Gastroesophageal sphincter (tissue), 4 donors: ENCODE data around the gene RAB22A. TPM values are rescaled to one million over a fixed set of nuclear protein-coding genes. Genes with fewer than 3 reads are reported as not detected.

ENCODE experiments used
- ATAC-seq: fragments of 150-250 bp; one replicate; pipeline ENCODE4 v1.9.1; 2016; ENCODE audit warnings: mild to moderate bottlenecking, moderate library complexity
- H3K27ac ChIP-seq, 4 donors: fragments of 200-600 bp; sonication (generic) in 3 of 4; 1 replicate in 3 of 4; 2 replicates in 1 of 4; pipeline ENCODE4 v1.5.1; 2016 to 2019
- H3K27me3 ChIP-seq: fragments of 200-600 bp; sonication (generic); one replicate; pipeline ENCODE4 v1.5.1; 2019
- H3K36me3 ChIP-seq, 2 donors: fragments of 200-600 bp; sonication (generic); one replicate each; pipeline ENCODE4 v1.5.1; 2019; ENCODE audit warnings: control low read depth in 1 of 2
- H3K4me1 ChIP-seq, 3 donors: fragments of 200-600 bp; sonication (generic); 1 replicate in 2 of 3; 2 replicates in 1 of 3; pipeline ENCODE4 v1.5.1; 2016 to 2019; ENCODE audit warnings: control low read depth in 2 of 3
- H3K4me3 ChIP-seq, 2 donors: fragments of 200-600 bp; sonication (generic); one replicate each; pipeline ENCODE4 v1.5.1; 2019; ENCODE audit warnings: mild to moderate bottlenecking in 1 of 2, moderate library complexity in 1 of 2
- H3K9me3 ChIP-seq, 3 donors: fragments of 200-600 bp; sonication (generic); one replicate each; pipeline ENCODE4 v1.5.1; 2017 to 2019; ENCODE audit warnings: control low read depth in 2 of 3
- CTCF ChIP-seq, 4 experiments: fragments of 200-600 bp in 2 of 4; fragments of 450-650 bp in 2 of 4; sonication (generic) in 1 of 4; IDR thresholded peaks; one replicate each; pipeline ENCODE4 v1.5.1; 2017 to 2019; ENCODE audit warnings: antibody characterized with exemption in 4 of 4, mild to moderate bottlenecking in 2 of 4, moderate library complexity in 2 of 4
- EP300 ChIP-seq: sonication (generic); formaldehyde crosslinking; IDR thresholded peaks from one replicate; pipeline ENCODE4 v1.6.1; 2017; ENCODE audit warnings: antibody characterized with exemption, mild to moderate bottlenecking
- POLR2A ChIP-seq, 2 donors: fragments of 450-650 bp; IDR thresholded peaks; one replicate each; pipeline ENCODE4 v1.6.1; 2017; ENCODE audit warnings: antibody characterized with exemption in 2 of 2, mild to moderate bottlenecking in 2 of 2, moderate library complexity in 1 of 2
- POLR2AphosphoS5 ChIP-seq: sonication (generic); formaldehyde crosslinking; IDR thresholded peaks from one replicate; pipeline ENCODE4 v1.6.1; 2017; ENCODE audit warnings: antibody characterized with exemption
- WGBS, 2 donors: methylation state at CpG; one replicate each; pipeline ENCODE4 v1.1.5; 2018; ENCODE audit warnings: low coverage in 1 of 2; 5-methylcytosine and 5-hydroxymethylcytosine counted together
- total RNA-seq, 4 donors: library from RNA; depleted of rRNA; stranded (reverse); fragments of >200 nt; gene quantifications; one replicate each; pipeline ENCODE4 v1.1.0, GENCODE V29; 2016

Gene RAB22A
- total RNA-seq, 4 donors from 2014 or later: 23.2 to 26.8 (median 25.6) TPM

- WGBS, 2 donors: 75 to 83% methylated on average over 2 to 5 of the region's 5 CpGs
Observed at GRCh38 chr20:58398254-58398653, 88.7 kb downstream of the RAB22A start.

GRCh38 chr20:58399926-58400325 is 90.4 kb downstream of the RAB22A start:
- H3K36me3 ChIP-seq: no peaks in the 10 kb centered on the region
- WGBS, 2 donors: 85 to 100% methylated on average over 1 to 5 of the region's 6 CpGs
- ATAC-seq: no peak
- H3K27me3 ChIP-seq: no peaks in the 10 kb centered on the region
- H3K4me1 ChIP-seq: peaks cover 0 to 94% (median 10%) of the 10 kb centered on the region in 3 donors
- H3K4me3 ChIP-seq: no peak overlapping the region
- TF ChIP-seq CTCF (IDR thresholded peaks at IDR 0.05) (no peak), EP300 (no peak), POLR2AphosphoS5 (no peak), POLR2A (IDR thresholded peaks at IDR 0.05) (no peak)
- no peak overlapping the region for H3K27ac ChIP-seq
- H3K9me3 ChIP-seq: no peaks in the 10 kb centered on the region

More at GRCh38 chr20:58398254-58398653, 88.7 kb downstream of the RAB22A start:
- peaks cover 0 to 93% (median 13%) of the 10 kb centered on the region in 3 donors for H3K4me1 ChIP-seq
- H3K27ac ChIP-seq: no peak overlapping the region
- H3K4me3 ChIP-seq: no peak overlapping the region
- H3K36me3 ChIP-seq: no peaks in the 10 kb centered on the region
- no peaks in the 10 kb centered on the region for H3K9me3 ChIP-seq
- TF ChIP-seq EP300 (no peak), POLR2AphosphoS5 (no peak), POLR2A (IDR thresholded peaks at IDR 0.05) (no peak), CTCF (IDR thresholded peaks at IDR 0.05) (no peak)
- H3K27me3 ChIP-seq: no peaks in the 10 kb centered on the region
- no peak for ATAC-seq

- Histone ChIP-seq H3K36me3 (no peaks in the 10 kb centered on the region), H3K27ac (no peak overlapping the region), H3K27me3 (no peaks in the 10 kb centered on the region), H3K9me3 (no peaks in the 10 kb centered on the region), H3K4me1 (peaks cover 0 to 93% (median 14%) of the 10 kb centered on the region in 3 donors), H3K4me3 (no peak overlapping the region)
- no peak for TF ChIP-seq POLR2A (IDR thresholded peaks at IDR 0.05)
- no peak for TF ChIP-seq EP300
- no peak for TF ChIP-seq CTCF (IDR thresholded peaks at IDR 0.05)
- no peak for TF ChIP-seq POLR2AphosphoS5
- ATAC-seq: no peak
- WGBS, 2 donors: 75 to 87% methylated on average over 1 of the region's 1 CpG
Observed at GRCh38 chr20:58401162-58401561, 91.6 kb downstream of the RAB22A start.

- TF ChIP-seq CTCF (IDR thresholded peaks at IDR 0.05) (no peak), POLR2AphosphoS5 (no peak), POLR2A (IDR thresholded peaks at IDR 0.05) (no peak), EP300 (no peak)
- Histone ChIP-seq H3K9me3 (no peaks in the 10 kb centered on the region), H3K36me3 (no peaks in the 10 kb centered on the region), H3K4me1 (peaks cover 0 to 94% (median 18%) of the 10 kb centered on the region in 3 donors), H3K27ac (no peak overlapping the region), H3K27me3 (no peaks in the 10 kb centered on the region), H3K4me3 (no peak overlapping the region)
- 65 to 79% methylated on average over 4 of the region's 5 CpGs for WGBS, 2 donors
- ATAC-seq: no peak
Observed at GRCh38 chr20:58402305-58402704, 92.8 kb downstream of the RAB22A start.

- no peaks in the 10 kb centered on the region for H3K9me3 ChIP-seq
- 83 to 87% methylated on average over 4 of the region's 5 CpGs for WGBS, 2 donors
- no peak for TF ChIP-seq CTCF (IDR thresholded peaks at IDR 0.05)
- no peak for TF ChIP-seq POLR2AphosphoS5
- no peak for TF ChIP-seq POLR2A (IDR thresholded peaks at IDR 0.05)
- TF ChIP-seq EP300: no peak
- no peak overlapping the region for H3K27ac ChIP-seq
- no peaks in the 10 kb centered on the region for H3K27me3 ChIP-seq
- H3K36me3 ChIP-seq: no peaks in the 10 kb centered on the region
- H3K4me3 ChIP-seq: no peak overlapping the region
- ATAC-seq: no peak
- H3K4me1 ChIP-seq: peaks cover 0 to 94% (median 18%) of the 10 kb centered on the region in 3 donors
Observed at GRCh38 chr20:58402827-58403226, 93.3 kb downstream of the RAB22A start.
